ENCODE results near the gene RAB4A.

RAB4A gene

GRCh38 chr1:229241390-229241789, 29.5 kb upstream of the RAB4A start:
- TF ChIP-seq, protein P1, sequence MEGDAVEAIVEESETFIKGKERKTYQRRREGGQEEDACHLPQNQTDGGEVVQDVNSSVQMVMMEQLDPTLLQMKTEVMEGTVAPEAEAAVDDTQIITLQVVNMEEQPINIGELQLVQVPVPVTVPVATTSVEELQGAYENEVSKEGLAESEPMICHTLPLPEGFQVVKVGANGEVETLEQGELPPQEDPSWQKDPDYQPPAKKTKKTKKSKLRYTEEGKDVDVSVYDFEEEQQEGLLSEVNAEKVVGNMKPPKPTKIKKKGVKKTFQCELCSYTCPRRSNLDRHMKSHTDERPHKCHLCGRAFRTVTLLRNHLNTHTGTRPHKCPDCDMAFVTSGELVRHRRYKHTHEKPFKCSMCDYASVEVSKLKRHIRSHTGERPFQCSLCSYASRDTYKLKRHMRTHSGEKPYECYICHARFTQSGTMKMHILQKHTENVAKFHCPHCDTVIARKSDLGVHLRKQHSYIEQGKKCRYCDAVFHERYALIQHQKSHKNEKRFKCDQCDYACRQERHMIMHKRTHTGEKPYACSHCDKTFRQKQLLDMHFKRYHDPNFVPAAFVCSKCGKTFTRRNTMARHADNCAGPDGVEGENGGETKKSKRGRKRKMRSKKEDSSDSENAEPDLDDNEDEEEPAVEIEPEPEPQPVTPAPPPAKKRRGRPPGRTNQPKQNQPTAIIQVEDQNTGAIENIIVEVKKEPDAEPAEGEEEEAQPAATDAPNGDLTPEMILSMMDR (conservative IDR thresholded peaks at IDR 0.05; ENCODE audit: control insufficient read depth, insufficient read depth, low read depth, low read length): no peak
- no peak overlapping the region for H3K4me3 ChIP-seq (ENCODE audit: control insufficient read depth, low read depth, low read length)
- DNase-seq (ENCODE audit: low read depth): no peak

- TF ChIP-seq, protein P1 (conservative IDR thresholded peaks at IDR 0.05; ENCODE audit: control insufficient read depth, insufficient read depth, low read depth, low read length): no peak
- no peak for DNase-seq (ENCODE audit: low read depth)
- no peak overlapping the region for H3K4me3 ChIP-seq (ENCODE audit: control insufficient read depth, low read depth, low read length)
These were observed 27.3 kb upstream of the RAB4A start for GRCh38 chr1:229243638-229244037.

DNA sequence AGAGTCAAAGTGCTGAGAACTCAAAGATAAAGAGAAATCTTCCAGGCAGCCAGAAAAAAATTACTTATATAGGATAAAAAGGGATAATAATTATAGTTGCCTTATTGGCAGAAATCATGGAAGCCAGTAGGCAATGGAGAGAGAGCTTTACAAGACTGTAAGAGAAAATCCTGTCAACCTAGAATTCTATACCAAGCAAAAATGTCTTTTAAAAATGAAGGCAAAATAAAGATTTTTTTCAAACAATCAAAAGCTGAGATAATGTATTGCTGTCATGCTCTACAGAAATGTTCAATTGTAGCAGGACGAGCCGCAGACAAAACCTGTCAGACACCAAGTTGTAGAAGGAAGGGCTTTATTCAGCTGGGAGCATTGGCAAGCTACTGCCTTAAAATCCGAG, 26.8 kb upstream of the RAB4A start:
- no peak overlapping the region for H3K4me3 ChIP-seq (ENCODE audit: control insufficient read depth, low read depth, low read length)
- TF ChIP-seq, protein P1 (conservative IDR thresholded peaks at IDR 0.05; ENCODE audit: control insufficient read depth, insufficient read depth, low read depth, low read length): no peak
- DNase-seq (ENCODE audit: low read depth): no peak

DNA sequence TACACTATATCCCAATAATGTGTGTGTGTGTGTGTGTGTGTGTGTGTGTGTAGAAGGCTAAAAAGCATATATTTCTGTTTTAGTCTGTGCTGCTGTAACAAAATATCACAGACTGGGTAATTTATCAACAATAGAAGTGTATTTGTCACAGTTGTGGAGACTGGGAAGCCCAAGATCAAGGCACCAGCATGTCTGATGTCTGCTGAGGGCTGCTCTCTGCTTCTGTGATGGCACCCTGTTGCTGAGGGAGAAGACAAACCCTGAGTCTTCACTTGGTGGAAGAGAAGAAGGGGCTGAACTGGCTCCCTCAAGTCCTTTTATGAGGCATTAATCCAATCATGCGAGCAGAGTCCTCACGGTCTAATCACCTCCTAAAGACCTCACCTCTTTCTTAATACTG, 23.0 kb upstream of the RAB4A start:
- TF ChIP-seq, protein P1 (conservative IDR thresholded peaks at IDR 0.05; ENCODE audit: control insufficient read depth, insufficient read depth, low read depth, low read length): no peak
- no peak for DNase-seq (ENCODE audit: low read depth)
- no peak overlapping the region for H3K4me3 ChIP-seq (ENCODE audit: control insufficient read depth, low read depth, low read length)

GRCh38 chr1:229248821-229249817, 21.8 kb upstream of the RAB4A start:
- TF ChIP-seq, protein P1 (conservative IDR thresholded peaks at IDR 0.05; ENCODE audit: control insufficient read depth, insufficient read depth, low read depth, low read length): no peak
- no peak for DNase-seq (ENCODE audit: low read depth)
- H3K4me3 ChIP-seq (ENCODE audit: control insufficient read depth, low read depth, low read length): no peak overlapping the region

DNA sequence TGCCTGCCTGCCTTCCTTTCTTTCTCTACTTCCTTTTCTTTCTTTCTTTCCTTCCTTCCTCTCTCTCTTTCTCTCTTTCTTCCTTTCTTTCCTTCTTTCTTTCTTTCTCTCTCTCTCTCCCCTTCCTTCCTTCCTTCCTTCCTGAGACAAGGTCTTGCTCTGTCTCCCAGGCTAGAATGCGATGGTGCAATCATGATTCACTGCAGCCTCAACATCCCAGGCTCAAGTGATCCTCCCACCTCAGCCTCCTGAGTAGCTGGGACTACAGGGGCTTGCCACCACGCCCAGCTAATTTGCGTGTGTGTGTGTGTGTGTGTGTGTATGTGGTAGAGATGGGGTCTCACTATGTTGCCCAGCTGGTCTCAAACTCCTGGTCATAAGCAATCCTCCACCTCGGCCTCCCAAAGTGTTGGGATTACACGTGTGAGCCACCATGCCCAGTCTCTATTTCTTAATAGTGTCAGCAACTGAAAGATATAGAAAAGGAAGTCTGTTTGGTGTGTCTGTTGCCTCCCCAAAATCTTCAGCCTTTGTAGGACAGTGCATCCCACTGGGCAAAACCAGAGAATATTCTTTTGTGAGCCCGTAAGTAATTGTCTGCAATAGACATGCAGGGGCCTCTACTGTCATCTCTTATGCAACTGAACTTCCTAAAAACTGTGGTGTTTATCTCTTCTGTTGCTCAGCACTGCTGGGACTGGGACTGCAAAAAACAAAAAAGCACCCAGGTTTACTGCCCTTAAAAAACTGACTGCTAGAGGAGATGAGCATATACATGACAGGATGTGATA, 20.9 kb upstream of the RAB4A start:
- no peak overlapping the region for H3K4me3 ChIP-seq (ENCODE audit: control insufficient read depth, low read depth, low read length)
- TF ChIP-seq, protein P1 (conservative IDR thresholded peaks at IDR 0.05; ENCODE audit: control insufficient read depth, insufficient read depth, low read depth, low read length): no peak
- no peak for DNase-seq (ENCODE audit: low read depth)

All from fibroblast of mammary gland (primary cell).